ENCODE measurements around the gene ADCY4.

DNA sequence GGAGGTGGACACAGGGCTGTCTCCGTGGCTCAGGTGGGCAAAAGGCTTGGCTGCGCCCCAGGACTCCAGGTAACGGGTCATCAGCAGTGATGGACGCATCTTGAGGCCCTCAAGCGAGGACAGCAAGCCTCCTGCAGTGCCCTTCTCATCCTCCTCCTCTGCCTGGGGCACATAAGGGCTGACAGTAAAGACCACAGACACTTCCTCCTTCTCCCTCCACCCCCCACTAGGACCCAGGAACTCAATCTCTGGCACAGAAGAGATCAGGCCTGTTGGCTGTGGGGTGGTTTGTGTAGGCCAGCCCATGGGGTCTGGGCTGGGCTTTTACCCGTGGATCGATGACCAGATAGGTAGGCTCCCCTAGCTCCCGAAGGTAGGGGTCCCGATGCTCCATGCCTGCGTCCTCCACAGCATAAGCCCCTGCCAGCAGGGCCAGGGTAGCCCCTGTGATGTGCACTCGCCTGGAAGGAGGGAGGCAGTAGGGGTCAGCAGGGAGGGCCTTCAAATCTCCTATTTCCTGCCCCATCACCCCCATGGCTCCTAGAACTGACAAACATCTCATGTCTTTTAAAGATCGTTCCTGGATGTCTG is 5.7 kb downstream of the ADCY4 start:
- TF ChIP-seq KLF13 (CRISPR knock-in tag; IDR thresholded peaks at IDR 0.05) (no peak), ZBTB21 (CRISPR knock-in tag; IDR thresholded peaks at IDR 0.05) (no peak), RELA (CRISPR knock-in tag; IDR thresholded peaks at IDR 0.05) (no peak), ATF7 (IDR thresholded peaks at IDR 0.05) (no peak), ATF7 (CRISPR knock-in tag; IDR thresholded peaks at IDR 0.05) (no peak), GABPB1 (CRISPR knock-in tag; IDR thresholded peaks at IDR 0.05) (no peak), EP300 (IDR thresholded peaks at IDR 0.05; ENCODE audit: low read depth in 2 of 2, low read length in 2 of 2) (no peak), EP300 (CRISPR knock-in tag; IDR thresholded peaks at IDR 0.05; ENCODE audit: borderline replicate concordance) (no peak), PHF21A (CRISPR knock-in tag; IDR thresholded peaks at IDR 0.05) (no peak), SMAD9 (CRISPR knock-in tag; IDR thresholded peaks at IDR 0.05) (no peak)
- TF ChIP-seq, protein P1, sequence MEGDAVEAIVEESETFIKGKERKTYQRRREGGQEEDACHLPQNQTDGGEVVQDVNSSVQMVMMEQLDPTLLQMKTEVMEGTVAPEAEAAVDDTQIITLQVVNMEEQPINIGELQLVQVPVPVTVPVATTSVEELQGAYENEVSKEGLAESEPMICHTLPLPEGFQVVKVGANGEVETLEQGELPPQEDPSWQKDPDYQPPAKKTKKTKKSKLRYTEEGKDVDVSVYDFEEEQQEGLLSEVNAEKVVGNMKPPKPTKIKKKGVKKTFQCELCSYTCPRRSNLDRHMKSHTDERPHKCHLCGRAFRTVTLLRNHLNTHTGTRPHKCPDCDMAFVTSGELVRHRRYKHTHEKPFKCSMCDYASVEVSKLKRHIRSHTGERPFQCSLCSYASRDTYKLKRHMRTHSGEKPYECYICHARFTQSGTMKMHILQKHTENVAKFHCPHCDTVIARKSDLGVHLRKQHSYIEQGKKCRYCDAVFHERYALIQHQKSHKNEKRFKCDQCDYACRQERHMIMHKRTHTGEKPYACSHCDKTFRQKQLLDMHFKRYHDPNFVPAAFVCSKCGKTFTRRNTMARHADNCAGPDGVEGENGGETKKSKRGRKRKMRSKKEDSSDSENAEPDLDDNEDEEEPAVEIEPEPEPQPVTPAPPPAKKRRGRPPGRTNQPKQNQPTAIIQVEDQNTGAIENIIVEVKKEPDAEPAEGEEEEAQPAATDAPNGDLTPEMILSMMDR (CRISPR knock-in tag; IDR thresholded peaks at IDR 0.05), result no peak
- TF ChIP-seq, protein P2, sequence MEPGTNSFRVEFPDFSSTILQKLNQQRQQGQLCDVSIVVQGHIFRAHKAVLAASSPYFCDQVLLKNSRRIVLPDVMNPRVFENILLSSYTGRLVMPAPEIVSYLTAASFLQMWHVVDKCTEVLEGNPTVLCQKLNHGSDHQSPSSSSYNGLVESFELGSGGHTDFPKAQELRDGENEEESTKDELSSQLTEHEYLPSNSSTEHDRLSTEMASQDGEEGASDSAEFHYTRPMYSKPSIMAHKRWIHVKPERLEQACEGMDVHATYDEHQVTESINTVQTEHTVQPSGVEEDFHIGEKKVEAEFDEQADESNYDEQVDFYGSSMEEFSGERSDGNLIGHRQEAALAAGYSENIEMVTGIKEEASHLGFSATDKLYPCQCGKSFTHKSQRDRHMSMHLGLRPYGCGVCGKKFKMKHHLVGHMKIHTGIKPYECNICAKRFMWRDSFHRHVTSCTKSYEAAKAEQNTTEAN (CRISPR knock-in tag; conservative IDR thresholded peaks at IDR 0.05), result no peak
- TF ChIP-seq, protein P3, sequence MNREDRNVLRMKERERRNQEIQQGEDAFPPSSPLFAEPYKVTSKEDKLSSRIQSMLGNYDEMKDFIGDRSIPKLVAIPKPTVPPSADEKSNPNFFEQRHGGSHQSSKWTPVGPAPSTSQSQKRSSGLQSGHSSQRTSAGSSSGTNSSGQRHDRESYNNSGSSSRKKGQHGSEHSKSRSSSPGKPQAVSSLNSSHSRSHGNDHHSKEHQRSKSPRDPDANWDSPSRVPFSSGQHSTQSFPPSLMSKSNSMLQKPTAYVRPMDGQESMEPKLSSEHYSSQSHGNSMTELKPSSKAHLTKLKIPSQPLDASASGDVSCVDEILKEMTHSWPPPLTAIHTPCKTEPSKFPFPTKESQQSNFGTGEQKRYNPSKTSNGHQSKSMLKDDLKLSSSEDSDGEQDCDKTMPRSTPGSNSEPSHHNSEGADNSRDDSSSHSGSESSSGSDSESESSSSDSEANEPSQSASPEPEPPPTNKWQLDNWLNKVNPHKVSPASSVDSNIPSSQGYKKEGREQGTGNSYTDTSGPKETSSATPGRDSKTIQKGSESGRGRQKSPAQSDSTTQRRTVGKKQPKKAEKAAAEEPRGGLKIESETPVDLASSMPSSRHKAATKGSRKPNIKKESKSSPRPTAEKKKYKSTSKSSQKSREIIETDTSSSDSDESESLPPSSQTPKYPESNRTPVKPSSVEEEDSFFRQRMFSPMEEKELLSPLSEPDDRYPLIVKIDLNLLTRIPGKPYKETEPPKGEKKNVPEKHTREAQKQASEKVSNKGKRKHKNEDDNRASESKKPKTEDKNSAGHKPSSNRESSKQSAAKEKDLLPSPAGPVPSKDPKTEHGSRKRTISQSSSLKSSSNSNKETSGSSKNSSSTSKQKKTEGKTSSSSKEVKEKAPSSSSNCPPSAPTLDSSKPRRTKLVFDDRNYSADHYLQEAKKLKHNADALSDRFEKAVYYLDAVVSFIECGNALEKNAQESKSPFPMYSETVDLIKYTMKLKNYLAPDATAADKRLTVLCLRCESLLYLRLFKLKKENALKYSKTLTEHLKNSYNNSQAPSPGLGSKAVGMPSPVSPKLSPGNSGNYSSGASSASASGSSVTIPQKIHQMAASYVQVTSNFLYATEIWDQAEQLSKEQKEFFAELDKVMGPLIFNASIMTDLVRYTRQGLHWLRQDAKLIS (CRISPR knock-in tag; IDR thresholded peaks at IDR 0.05), result no peak
- TF ChIP-seq, protein P4, sequence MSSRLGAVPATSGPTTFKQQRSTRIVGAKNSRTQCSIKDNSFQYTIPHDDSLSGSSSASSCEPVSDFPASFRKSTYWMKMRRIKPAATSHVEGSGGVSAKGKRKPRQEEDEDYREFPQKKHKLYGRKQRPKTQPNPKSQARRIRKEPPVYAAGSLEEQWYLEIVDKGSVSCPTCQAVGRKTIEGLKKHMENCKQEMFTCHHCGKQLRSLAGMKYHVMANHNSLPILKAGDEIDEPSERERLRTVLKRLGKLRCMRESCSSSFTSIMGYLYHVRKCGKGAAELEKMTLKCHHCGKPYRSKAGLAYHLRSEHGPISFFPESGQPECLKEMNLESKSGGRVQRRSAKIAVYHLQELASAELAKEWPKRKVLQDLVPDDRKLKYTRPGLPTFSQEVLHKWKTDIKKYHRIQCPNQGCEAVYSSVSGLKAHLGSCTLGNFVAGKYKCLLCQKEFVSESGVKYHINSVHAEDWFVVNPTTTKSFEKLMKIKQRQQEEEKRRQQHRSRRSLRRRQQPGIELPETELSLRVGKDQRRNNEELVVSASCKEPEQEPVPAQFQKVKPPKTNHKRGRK (CRISPR knock-in tag; IDR thresholded peaks at IDR 0.05), result no peak

All from HepG2 (cell line).